Activated naive CD4-positive, alpha-beta T cell treated with anti-CD3 and anti-CD28 coated beads, Interleukin-2, amount 10 ng/mL, durations not matched to agents 7 days and 5 days (primary cell): ENCODE data around the gene BMP2K.

ENCODE experiments used
- CTCF ChIA-PET: fragments of 350-600 bp; sonication (Branson Sonifier 250); formaldehyde crosslinking; loops from one replicate; lab custom pipeline; 2021; ENCODE audit warnings: antibody characterized with exemption; lab: Charles Lee
- DNase-seq: peaks from one replicate; pipeline ENCODE4 v3.0.0-alpha.2; 2020
- H3K27ac Mint-ChIP-seq: one replicate; pipeline ENCODE4 v1.8.0; 2021; ENCODE audit warnings: mild to moderate bottlenecking, moderate library complexity, mixed read lengths
- H3K27me3 Mint-ChIP-seq: one replicate; pipeline ENCODE4 v1.8.0; 2021; ENCODE audit warnings: mild to moderate bottlenecking, mixed read lengths
- H3K36me3 Mint-ChIP-seq: one replicate; pipeline ENCODE4 v1.8.0; 2021; ENCODE audit warnings: mixed read lengths
- H3K4me1 Mint-ChIP-seq: one replicate; pipeline ENCODE4 v1.8.0; 2021; ENCODE audit warnings: mixed read lengths
- H3K4me3 Mint-ChIP-seq: one replicate; pipeline ENCODE4 v1.8.0; 2021; ENCODE audit warnings: mild to moderate bottlenecking, moderate library complexity, mixed read lengths
- H3K9me3 Mint-ChIP-seq: one replicate; pipeline ENCODE4 v1.8.0; 2021; ENCODE audit warnings: mixed read lengths

BMP2K gene

GRCh38 chr4:78770091-78770642, 6.0 kb upstream of the BMP2K start:
- CTCF ChIA-PET: no interaction called here
- Mint-ChIP-seq H3K9me3 (no peaks in the 10 kb centered on the region), H3K4me3 (no peak overlapping the region), H3K4me1 (peaks cover 26% of the 10 kb centered on the region), H3K36me3 (no peaks in the 10 kb centered on the region), H3K27me3 (peaks cover 4% of the 10 kb centered on the region), H3K27ac (no peak overlapping the region)
- DNase-seq: no peak

GRCh38 chr4:78772526-78773091, 3.5 kb upstream of the BMP2K start:
- Mint-ChIP-seq H3K9me3 (no peaks in the 10 kb centered on the region), H3K4me3 (no peak overlapping the region), H3K36me3 (peaks cover 1% of the 10 kb centered on the region), H3K4me1 (peaks cover 29% of the 10 kb centered on the region), H3K27ac (no peak overlapping the region), H3K27me3 (no peaks in the 10 kb centered on the region)
- CTCF ChIA-PET: no interaction called here
- no peak for DNase-seq

DNA sequence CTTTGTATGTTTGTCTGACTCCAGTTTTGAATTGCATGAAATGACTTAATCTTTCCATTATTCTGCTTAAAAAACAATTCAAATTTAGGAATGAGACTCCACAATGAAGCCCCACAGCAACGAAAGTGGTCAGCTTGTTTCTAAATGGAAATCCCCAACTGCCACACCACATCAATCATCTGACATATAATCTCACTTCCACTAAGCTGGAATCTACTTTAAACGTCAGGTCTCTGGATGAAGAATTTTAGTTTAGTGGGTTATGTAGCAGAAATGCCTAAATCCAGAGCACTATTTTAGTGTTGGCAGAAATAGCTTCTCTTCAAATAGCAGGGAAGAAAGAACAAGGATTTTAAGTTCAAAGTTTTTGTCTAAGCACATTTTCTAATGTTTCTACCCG, 1.7 kb upstream of the BMP2K start:
- no peak overlapping the region for H3K27ac Mint-ChIP-seq
- H3K4me1 Mint-ChIP-seq: peaks cover 19% of the 10 kb centered on the region
- no peaks in the 10 kb centered on the region for H3K9me3 Mint-ChIP-seq
- peaks cover 3% of the 10 kb centered on the region for H3K36me3 Mint-ChIP-seq
- CTCF ChIA-PET: no interaction called here
- no peak for DNase-seq
- H3K4me3 Mint-ChIP-seq: peak overlapping the region; percentile 87
- H3K27me3 Mint-ChIP-seq: no peaks in the 10 kb centered on the region

GRCh38 chr4:78775303-78776078, 659 bp upstream of the BMP2K start:
- CTCF ChIA-PET: interaction anchor here (0.6 to 1.1 kb wide), 2 partner anchors 164 to 302 kb away, joined by 3 read pairs; no protein-coding TSS in a partner anchor
- H3K27me3 Mint-ChIP-seq: no peaks in the 10 kb centered on the region
- H3K36me3 Mint-ChIP-seq: peaks cover 3% of the 10 kb centered on the region
- H3K4me3 Mint-ChIP-seq: peak overlapping the region; percentile 87
- DNase-seq: peak; percentile 88
- H3K27ac Mint-ChIP-seq: peak overlapping the region; percentile 92
- peaks cover 15% of the 10 kb centered on the region for H3K4me1 Mint-ChIP-seq
- no peaks in the 10 kb centered on the region for H3K9me3 Mint-ChIP-seq

GRCh38 chr4:78776729-78777575, 802 bp downstream of the BMP2K start:
- CTCF ChIA-PET: interaction anchor here (1.1 to 1.3 kb wide), 3 partner anchors 12 to 165 kb away, joined by 3 to 5 read pairs (median 3); no protein-coding TSS in a partner anchor
- H3K4me3 Mint-ChIP-seq: peak overlapping the region; percentile 80
- DNase-seq: peak; percentile 57
- H3K27me3 Mint-ChIP-seq: no peaks in the 10 kb centered on the region
- H3K4me1 Mint-ChIP-seq: peaks cover 12% of the 10 kb centered on the region
- H3K27ac Mint-ChIP-seq: peak overlapping the region; percentile 83
- no peaks in the 10 kb centered on the region for H3K9me3 Mint-ChIP-seq
- H3K36me3 Mint-ChIP-seq: peaks cover 3% of the 10 kb centered on the region

GRCh38 chr4:78777576-78777940, 1.4 kb downstream of the BMP2K start:
- no peak for DNase-seq
- H3K36me3 Mint-ChIP-seq: peaks cover 3% of the 10 kb centered on the region
- H3K9me3 Mint-ChIP-seq: no peaks in the 10 kb centered on the region
- H3K4me1 Mint-ChIP-seq: peaks cover 12% of the 10 kb centered on the region
- H3K27ac Mint-ChIP-seq: peak overlapping the region; percentile 83
- H3K27me3 Mint-ChIP-seq: no peaks in the 10 kb centered on the region
- peak overlapping the region; percentile 80 for H3K4me3 Mint-ChIP-seq
- CTCF ChIA-PET: interaction anchor here (1.1 to 1.3 kb wide), 2 partner anchors 12 to 164 kb away, joined by 3 to 5 read pairs; no protein-coding TSS in a partner anchor

GRCh38 chr4:78778530-78778929, 2.4 kb downstream of the BMP2K start:
- no peak overlapping the region for H3K27ac Mint-ChIP-seq
- CTCF ChIA-PET: no interaction called here
- no peak overlapping the region for H3K4me3 Mint-ChIP-seq
- H3K27me3 Mint-ChIP-seq: no peaks in the 10 kb centered on the region
- DNase-seq: no peak
- no peaks in the 10 kb centered on the region for H3K9me3 Mint-ChIP-seq
- H3K36me3 Mint-ChIP-seq: peaks cover 3% of the 10 kb centered on the region
- peaks cover 12% of the 10 kb centered on the region for H3K4me1 Mint-ChIP-seq

DNA sequence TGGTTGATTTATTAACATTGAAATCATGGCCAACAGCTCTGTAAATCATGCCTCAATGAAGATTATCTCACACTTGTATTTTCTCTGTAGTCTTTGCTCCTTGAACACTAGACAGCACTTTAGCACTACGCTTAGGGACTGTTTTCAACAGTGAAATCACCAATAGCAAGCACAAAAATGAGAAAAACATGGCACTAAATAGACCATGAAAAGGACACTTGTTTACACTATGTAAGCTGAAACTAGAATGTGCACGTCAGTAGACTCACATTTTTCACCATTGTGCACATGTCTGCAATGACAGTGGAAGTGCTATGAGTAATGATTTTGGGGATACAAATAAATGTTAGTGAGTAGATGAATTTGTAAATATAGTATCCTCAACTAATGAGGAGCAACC, 3.1 kb downstream of the BMP2K start:
- Mint-ChIP-seq H3K9me3 (no peaks in the 10 kb centered on the region), H3K4me3 (no peak overlapping the region), H3K27me3 (no peaks in the 10 kb centered on the region), H3K36me3 (peaks cover 5% of the 10 kb centered on the region), H3K27ac (no peak overlapping the region), H3K4me1 (peaks cover 15% of the 10 kb centered on the region)
- CTCF ChIA-PET: interaction anchor here (0.7 kb wide), 1 partner anchor 165 kb away, joined by 3 read pairs; no protein-coding TSS in a partner anchor
- DNase-seq: no peak

DNA sequence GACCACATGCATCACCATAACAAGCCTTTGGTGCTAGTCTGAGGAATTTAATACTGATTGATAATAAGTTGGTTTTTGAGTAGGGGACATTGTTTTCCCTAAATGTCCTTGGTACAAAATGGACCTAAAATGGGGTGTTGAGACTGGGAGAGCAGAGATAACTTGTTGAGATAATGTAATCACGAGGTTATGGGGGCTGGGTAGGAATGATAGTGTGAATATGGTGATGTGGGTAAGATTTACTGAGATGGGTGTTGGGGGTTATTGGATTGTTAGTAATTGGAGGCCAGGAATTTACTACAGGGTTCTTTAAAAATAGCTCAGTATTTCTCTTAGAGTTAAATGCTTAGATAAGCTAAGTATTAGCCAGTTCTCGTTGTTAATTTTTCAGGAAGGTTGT, 3.9 kb downstream of the BMP2K start:
- Mint-ChIP-seq H3K36me3 (peaks cover 7% of the 10 kb centered on the region), H3K9me3 (no peaks in the 10 kb centered on the region), H3K27me3 (no peaks in the 10 kb centered on the region), H3K4me3 (no peak overlapping the region), H3K4me1 (peaks cover 11% of the 10 kb centered on the region), H3K27ac (no peak overlapping the region)
- CTCF ChIA-PET: interaction anchor here (1.0 kb wide), 1 partner anchor 167 kb away, joined by 3 read pairs; no protein-coding TSS in a partner anchor
- DNase-seq: no peak

DNA sequence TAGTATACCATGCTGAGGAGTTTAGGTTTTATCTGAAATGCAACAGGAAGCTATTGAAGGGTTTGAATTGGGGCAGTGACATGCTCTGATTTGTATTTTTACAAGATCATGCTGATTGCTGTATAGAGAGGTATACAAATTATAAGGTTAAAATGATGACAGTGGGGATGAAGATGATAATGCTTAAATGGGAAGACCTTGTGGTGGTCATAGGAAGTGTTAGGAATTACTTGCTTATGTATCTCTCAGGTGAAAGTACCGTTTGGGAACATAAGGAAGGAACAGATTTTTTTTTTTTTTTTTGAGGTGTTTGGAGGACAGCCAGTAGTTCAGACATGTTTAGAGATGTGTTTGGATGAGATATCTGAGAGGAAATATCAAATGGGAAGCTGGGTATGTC, 5.0 kb downstream of the BMP2K start:
- CTCF ChIA-PET: no interaction called here
- Mint-ChIP-seq H3K27ac (no peak overlapping the region), H3K4me3 (no peak overlapping the region), H3K4me1 (peaks cover 9% of the 10 kb centered on the region), H3K36me3 (peaks cover 10% of the 10 kb centered on the region), H3K9me3 (no peaks in the 10 kb centered on the region), H3K27me3 (no peaks in the 10 kb centered on the region)
- DNase-seq: no peak

DNA sequence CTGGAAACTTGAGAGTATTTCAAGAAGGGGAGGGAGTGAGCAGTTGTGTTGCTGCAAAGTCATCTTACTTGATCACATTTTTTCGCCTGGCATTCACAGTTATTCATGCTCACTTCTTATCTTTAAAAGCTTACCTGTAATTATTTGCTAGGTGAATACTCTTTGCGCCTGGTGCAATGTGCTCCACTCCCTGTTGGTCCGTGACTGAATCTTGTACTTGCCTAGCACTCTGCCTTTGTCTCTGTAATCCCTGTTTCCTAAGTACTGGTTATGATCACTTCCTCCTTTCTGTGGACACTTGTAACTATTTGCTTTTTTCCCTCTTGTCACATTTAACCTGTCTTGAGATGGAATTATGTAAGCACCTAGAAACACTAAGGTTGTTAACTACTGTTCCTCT, 5.8 kb downstream of the BMP2K start:
- CTCF ChIA-PET: interaction anchor here (1.1 kb wide), 1 partner anchor 172 kb away, joined by 3 read pairs; no protein-coding TSS in a partner anchor
- H3K27me3 Mint-ChIP-seq: no peaks in the 10 kb centered on the region

DNA sequence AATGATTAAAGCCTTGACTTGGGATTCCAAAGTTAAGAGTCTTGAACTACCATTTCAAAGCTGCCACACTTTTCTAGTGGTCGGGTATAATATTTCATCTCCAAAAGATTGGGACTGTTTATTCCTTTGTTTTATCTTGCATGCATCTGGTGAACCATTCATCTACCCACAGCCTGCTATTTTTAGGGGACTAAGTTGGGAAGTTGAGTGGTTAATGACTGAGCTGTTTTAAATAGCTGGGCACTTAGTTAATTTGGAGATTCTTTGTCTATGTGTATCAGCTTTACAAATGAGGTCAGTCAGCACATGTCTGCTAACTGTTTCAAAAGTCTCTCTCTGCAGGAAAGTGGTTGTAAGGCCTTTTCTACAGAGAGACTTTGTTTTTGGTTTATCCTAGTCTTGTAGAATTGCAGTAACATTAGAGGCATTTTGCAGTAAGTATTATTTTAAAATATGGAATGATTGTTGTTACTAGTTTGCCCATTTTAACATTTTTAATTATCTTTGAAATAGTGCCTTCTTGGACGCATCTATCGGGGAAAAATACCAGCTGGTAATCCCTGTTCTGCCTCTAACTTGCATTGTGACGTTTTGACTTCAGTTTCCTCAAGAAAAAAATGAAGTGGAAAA, 8.2 kb downstream of the BMP2K start:
- H3K27ac Mint-ChIP-seq: no peak overlapping the region
- peaks cover 3% of the 10 kb centered on the region for H3K4me1 Mint-ChIP-seq
- H3K36me3 Mint-ChIP-seq: peaks cover 8% of the 10 kb centered on the region
- no peaks in the 10 kb centered on the region for H3K27me3 Mint-ChIP-seq
- no peak for DNase-seq
- H3K9me3 Mint-ChIP-seq: no peaks in the 10 kb centered on the region
- CTCF ChIA-PET: no interaction called here
- H3K4me3 Mint-ChIP-seq: no peak overlapping the region

More for the DNA sequence above, 5.8 kb downstream of the BMP2K start:
- Mint-ChIP-seq H3K27ac (no peak overlapping the region), H3K9me3 (no peaks in the 10 kb centered on the region), H3K36me3 (peaks cover 10% of the 10 kb centered on the region), H3K4me3 (no peak overlapping the region), H3K4me1 (peaks cover 9% of the 10 kb centered on the region)
- no peak for DNase-seq

- CTCF ChIA-PET: no interaction called here
- H3K27ac Mint-ChIP-seq: no peak overlapping the region
- no peak for DNase-seq
These were observed 11.3 kb downstream of the BMP2K start for GRCh38 chr4:78787392-78788006.

More at GRCh38 chr4:78787392-78788006, 11.3 kb downstream of the BMP2K start:
- no peaks in the 10 kb centered on the region for H3K27me3 Mint-ChIP-seq
- H3K4me3 Mint-ChIP-seq: no peak overlapping the region
- peaks cover 3% of the 10 kb centered on the region for H3K4me1 Mint-ChIP-seq
- H3K9me3 Mint-ChIP-seq: no peaks in the 10 kb centered on the region
- H3K36me3 Mint-ChIP-seq: peaks cover 13% of the 10 kb centered on the region
